NCI-H1436 (cell line): ENCODE data around the gene ZBP1.

Experiments
- DNase-seq: peaks from one replicate; lab custom pipeline; 2025; lab: John Stamatoyannopoulos, UW

Gene ZBP1

DNA sequence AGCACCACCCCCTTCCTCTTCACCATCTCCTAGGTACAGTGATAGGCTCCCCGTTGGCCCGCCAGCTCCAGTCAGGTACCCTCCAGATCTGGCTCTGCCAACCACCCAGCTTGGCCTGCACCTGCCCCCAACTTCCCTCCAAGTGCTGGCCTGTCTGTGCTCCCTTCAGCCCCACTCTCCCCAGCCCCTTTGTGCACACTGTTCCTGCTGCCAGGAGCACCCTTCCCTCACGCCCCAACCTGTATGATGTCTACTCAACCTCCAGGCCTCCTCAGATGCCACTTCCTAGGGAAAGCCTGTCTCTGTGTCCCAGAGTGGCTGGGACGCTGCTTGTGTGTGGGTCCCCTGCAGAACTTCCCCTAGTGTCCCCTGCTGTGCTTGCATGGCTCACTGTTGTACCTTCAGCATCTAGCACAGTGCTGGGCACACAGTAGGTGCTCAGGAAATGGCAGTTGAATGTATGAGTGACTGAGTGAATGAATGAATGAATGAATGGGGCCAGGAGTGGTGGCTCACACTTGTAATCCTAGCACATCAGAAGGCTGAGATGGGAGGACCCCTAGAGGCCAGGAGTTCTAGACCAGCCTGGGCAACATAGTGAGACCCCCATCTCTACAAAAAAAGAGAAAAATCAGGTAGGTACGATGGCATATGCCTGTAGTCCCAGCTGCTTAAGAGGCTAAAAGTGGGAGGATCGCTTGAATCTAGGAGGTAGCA, 3.0 kb downstream of the ZBP1 start:
- no peak for DNase-seq

DNA sequence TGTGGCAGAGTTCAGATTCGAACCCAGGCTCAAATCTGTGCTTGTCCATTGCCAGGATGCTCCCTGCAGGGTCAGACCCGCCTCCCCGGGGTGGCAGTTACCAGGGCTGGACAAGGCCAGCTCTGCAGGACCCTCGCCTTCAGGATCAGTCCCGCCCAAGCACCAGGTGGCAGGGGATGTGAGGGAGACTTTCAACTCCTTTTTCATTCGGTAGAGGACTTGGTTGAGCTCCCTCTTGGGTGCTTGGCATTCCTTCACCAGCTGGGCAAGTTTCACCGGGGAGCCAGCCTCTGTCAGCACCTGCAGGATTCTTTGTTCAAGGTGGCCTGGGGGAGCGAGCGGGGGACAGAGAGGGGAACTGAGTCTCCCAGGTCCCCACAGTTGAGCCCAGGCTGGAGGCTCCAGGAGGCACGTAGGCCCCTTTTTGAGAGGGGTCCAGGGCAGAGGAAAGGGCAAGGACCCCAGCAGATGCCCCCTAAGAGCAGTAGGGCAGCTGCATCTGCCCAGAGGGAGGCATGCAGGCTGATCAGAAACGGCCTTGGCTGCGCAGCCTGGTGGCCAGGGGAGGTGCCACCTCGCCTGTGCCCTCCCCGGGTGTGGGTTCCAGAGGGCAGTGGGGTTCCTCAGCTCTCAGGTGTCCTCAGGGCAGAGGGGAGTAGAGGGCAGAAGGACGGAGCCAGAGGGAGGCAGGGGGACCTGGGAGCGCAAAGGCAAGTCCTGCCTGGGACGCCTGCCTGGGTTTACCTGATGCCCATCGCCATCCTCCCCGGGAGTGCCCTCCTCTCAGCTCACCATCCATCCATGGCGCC, 3.9 kb downstream of the ZBP1 start:
- DNase-seq, result no peak

- no peak for DNase-seq
Measured at GRCh38 chr20:57615445-57615811, 4.8 kb downstream of the ZBP1 start.

- no peak for DNase-seq
Measured at GRCh38 chr20:57614490-57615444, 5.5 kb downstream of the ZBP1 start.

GRCh38 chr20:57613481-57613921, 6.7 kb downstream of the ZBP1 start:
- no peak for DNase-seq

- DNase-seq, result no peak
Measured at GRCh38 chr20:57612916-57613315, 7.3 kb downstream of the ZBP1 start.

DNA sequence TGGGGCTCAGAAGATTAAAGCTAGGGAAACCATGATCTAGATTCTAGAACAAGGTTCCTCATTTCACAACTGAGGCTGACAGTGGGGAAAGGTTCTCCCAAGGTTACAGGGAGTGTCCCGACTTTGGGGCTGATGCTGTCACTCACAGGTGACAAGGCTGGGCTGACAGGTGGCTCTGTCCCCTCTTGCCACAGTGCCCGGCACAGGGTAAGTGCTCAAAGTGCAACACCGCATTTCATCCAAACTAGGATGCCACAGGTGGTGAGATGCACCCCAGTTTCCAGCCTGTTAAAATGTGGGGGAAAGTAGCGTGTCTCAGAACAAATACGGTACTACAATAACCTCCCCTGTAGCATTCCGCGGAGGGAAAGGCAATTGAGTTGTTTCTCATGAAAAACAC, 7.8 kb downstream of the ZBP1 start:
- no peak for DNase-seq

DNA sequence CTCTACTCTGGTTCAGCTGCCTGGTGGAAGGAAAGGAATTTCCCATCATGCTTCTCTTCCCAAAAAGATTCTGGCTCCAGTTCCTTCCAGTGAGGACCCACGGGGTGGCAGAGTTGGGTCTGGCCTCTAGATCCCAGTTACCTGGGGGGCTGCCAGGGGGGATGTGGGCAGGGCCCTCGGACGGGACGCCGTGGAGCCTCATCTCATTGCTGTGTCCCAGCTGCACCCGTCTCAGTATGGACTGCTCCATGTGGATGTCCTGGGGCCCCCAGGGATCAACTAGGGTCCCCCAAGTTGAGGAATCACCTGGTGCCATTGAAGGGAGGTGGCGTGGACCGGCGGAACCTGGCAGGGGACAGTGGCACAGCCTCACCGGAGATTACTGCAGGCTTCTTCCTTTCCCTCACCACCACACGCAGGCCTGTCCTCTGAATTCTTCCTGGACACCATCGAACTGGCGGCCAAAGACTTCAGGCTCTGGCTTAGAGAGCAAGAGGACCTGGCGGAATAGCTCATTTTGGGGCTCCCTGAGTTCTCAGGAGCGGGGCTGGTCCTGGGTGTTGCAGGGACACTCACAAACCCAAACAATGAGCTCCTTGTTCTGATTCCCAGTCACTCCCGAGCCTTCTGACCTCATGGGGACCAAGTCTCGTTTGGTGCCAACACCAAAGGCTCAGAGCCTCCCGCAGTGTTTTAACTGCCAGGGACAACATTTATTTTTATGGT, 8.5 kb downstream of the ZBP1 start:
- no peak for DNase-seq

GRCh38 chr20:57610261-57610952, 9.8 kb downstream of the ZBP1 start:
- DNase-seq, result no peak

DNA sequence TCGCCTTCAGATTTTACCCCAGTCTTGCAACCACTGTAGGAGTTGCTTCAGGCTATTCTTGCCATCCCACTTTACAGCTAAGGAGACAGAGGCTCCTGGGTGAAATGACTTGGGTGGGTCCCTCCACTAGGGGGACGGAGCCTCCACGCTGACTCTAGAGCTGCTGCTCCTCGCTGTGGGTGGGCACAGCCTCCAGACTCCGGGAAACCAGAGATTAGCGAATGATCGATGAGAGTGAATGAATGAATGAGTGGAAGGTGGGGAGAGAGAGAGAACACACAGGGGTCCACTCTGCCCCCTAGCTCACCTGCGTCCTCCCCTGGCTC, 10.4 kb downstream of the ZBP1 start:
- no peak for DNase-seq

DNA sequence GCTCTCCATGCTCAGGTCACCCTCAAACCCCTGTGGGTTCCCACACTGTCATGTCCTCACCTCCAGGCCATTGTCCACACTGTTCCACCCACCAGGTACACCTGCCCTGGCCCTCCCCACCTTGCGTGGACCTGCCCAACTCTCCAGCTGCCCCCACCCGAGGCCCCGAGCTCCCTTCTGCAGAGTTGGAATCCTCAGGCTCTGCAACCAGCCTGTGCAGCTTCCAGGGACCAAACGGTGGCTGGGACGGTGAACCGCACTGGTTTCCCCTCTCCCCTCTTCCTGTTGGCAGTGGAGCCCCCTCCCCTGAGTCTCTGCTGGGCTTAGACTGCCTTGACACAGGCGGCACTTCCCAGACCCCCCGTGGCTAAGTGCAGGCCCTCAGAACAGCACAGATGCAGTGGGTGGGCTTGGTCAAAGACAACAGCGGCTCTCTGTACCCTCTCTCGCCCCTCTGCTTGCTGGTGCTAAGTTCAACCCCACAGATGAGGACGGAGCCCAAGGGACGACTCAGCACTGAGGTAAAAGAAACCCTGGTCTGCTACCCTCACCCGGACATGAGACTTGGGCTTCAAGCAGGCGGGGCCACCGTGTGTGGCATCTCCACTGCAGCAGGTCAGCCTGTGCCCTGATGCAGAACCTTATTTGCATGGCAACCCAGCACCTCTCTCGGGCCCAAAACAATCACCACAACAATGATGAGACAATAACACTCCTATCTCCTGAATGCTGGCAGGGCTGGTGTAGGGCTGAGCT, 11.0 kb downstream of the ZBP1 start:
- no peak for DNase-seq

DNA sequence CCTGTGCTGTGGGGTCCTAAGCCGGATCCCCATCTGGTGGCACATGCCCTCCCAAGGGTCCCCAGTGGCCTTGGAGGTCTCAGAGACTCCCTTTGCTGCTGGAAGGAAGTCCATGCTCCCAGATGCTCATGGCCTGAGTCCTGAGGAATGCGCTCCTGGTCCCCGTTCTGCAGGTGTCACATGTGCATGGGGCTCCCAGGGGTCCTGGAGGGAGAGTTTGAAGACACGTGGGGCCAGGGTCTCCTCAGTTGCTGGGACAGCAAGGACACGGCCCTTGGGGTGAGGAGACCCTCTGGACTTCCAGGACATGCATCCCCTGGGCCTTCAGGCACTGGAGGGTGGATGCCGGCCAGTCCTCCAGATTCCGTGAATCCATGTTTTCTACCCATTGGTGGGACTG, 11.7 kb downstream of the ZBP1 start:
- DNase-seq, result no peak

DNA sequence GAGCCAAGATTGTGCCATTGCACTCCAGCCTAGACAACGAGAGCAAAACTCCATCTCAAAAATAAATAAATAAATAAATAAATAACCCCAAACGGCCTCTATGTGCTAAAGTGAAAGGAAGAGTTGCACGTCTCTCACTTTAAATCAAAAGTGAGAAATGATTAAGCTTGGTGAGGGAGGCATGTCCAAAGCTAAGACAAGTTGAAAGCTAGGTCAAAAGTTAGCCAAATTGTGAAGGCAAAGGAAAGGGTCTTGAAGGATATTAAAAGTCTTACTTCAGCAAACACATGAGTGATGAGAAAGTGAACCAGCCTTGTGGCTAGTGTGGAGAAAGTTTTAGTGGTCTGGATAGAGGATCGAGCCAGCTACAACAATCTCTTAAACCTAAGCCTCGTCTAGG, 14.3 kb downstream of the ZBP1 start:
- no peak for DNase-seq

DNA sequence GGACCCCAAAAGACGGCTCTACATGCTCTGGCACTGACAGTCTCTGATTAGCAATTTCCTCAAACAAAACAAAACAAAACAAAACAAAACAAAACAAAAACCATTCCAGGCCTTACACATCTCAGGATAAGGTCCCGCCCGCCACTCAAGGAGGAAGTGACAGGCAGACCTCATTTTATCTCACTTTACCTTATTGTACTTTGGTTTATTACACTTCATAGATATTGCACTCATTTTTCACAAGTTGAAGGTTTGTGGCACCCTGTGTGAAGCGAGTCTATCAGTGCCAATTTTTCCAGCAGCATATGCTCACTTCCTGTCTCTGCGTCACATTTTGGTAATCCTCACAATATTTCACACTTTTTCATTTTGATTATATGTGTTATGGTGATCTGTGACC, 15.2 kb downstream of the ZBP1 start:
- DNase-seq, result no peak

GRCh38 chr20:57603120-57603519, 17.1 kb downstream of the ZBP1 start:
- DNase-seq, result no peak

DNA sequence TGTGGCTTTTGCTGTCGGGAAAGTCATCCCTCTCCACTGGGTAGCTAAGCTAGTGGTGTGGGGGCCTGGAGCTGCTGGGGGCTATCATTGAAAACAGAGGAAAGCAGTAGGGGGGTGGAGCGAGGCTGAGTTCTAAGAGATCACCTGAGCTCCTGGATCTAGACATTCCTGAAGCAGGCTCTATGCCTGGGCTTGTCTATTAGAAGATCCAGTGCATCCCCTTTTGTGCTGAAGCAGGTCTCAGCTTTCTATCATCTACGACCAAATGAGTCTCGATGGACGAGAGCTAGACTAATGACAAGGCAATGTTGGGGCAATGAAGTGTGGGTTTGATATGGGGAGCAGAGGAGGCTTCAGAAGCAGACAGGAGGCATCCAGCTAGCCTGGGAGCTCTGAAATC, 18.5 kb downstream of the ZBP1 start:
- DNase-seq, result no peak

DNA sequence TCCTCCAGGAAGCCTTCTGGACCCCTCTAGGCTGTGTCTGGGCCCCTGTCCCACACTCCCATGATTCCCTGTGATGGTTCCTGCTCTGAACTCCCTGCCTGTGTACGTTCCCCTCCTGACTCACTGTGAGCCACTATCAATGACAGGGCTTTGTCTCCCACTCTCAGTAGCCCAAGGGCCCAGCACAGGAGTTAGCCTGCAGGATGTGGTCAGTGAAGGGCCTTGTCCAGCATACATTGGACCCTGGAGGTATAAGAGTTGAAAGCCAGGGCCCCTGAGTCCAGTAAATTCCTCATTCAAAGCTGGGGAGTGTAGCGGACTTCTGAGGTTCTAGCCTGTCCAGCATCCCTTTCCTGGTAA, 19.0 kb downstream of the ZBP1 start:
- no peak for DNase-seq

DNA sequence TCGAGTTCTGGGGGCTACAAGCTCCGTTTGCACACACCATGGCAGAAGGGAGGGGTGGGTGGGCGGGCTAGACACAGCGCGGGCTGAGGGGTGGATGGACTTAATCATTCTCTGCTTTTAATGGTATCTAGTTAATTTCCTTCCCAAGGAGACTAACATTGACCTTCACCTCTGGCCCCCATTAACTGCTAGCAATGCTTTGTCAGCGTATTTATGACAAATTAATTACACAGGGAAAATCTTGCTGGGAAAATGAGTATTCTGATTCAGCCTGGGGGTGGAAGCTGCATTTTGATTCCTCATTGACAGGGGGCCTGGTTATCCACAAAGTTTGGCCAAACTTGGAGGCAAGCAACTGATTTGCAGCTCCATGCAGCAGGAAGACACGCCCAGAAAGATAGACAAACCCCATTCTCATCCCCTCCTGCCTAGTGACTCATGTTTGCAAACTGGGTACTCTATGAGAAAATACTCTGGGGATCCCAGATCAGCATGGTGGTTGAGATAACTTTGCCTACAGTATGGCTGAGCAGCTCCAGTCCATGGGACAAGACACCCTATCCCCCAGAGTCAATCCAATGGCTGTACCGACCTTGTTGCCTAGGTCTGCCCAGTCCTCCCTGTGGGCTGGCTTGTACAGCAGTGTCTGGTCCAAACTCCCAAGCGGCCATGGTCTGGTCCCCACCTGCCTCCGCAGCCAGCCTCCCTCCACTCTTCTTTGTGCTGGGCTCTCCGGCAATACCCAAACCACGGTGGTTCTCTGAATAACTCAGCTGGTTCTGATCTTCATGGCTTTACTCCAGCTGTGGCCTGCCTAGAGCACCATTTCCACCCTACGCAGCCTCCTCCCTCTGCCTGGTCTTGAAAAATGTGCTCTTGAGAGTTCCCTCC, 19.7 kb downstream of the ZBP1 start:
- DNase-seq, result no peak

GRCh38 chr20:57598491-57598890, 21.7 kb downstream of the ZBP1 start:
- no peak for DNase-seq

GRCh38 chr20:57598060-57598459, 22.2 kb downstream of the ZBP1 start:
- no peak for DNase-seq
